Spleen (tissue), 11 donors: ENCODE measurements around the gene MUC2. TPM values are rescaled to one million over a fixed set of nuclear protein-coding genes. Genes with fewer than 3 reads are reported as not detected.

Source experiments
- DNase-seq: peaks from one replicate; pipeline ENCODE4 v3.0.0-alpha.2; 2020
- H3K27ac ChIP-seq, 8 donors: fragments of 200-600 bp; sonication (generic) in 7 of 8; 1 replicate in 4 of 8; 2 replicates in 4 of 8; pipeline versions ENCODE4 v1.5.0 to v1.8.0; 2016 to 2021; ENCODE audit warnings: inconsistent platforms in 4 of 8, mild to moderate bottlenecking in 4 of 8, moderate library complexity in 1 of 8
- H3K27me3 ChIP-seq, 7 donors: fragments of 200-600 bp; sonication (generic) in 6 of 7; replicated peaks in 1 of 7; 1 replicate in 4 of 7; 2 replicates in 3 of 7; pipeline versions ENCODE4 v1.5.0 to v1.8.0; 2016 to 2021; ENCODE audit warnings: inconsistent platforms in 3 of 7, mild to moderate bottlenecking in 1 of 7
- H3K36me3 ChIP-seq, 6 donors: fragments of 200-600 bp; sonication (generic) in 5 of 6; 1 replicate in 4 of 6; 2 replicates in 2 of 6; pipeline versions ENCODE4 v1.5.0 to v1.8.0; 2016 to 2021; ENCODE audit warnings: inconsistent platforms in 2 of 6
- H3K4me1 ChIP-seq, 6 donors: fragments of 200-600 bp; sonication (generic) in 5 of 6; 1 replicate in 3 of 6; 2 replicates in 3 of 6; pipeline versions ENCODE4 v1.5.0 to v1.8.0; 2016 to 2021; ENCODE audit warnings: inconsistent platforms in 3 of 6
- H3K4me3 ChIP-seq, 8 donors: fragments of 200-600 bp; sonication (generic) in 7 of 8; 1 replicate in 4 of 8; 2 replicates in 4 of 8; pipeline versions ENCODE4 v1.5.0 to v1.8.0; 2016 to 2021; ENCODE audit warnings: inconsistent platforms in 4 of 8, mild to moderate bottlenecking in 4 of 8, moderate library complexity in 2 of 8
- H3K9me3 ChIP-seq, 8 donors: fragments of 200-600 bp; sonication (generic) in 7 of 8; 1 replicate in 4 of 8; 2 replicates in 4 of 8; pipeline versions ENCODE4 v1.5.0 to v1.8.0; 2016 to 2021; ENCODE audit warnings: inconsistent platforms in 4 of 8
- CTCF ChIP-seq, 11 experiments: fragments of 200-600 bp in 7 of 11; fragments of 450-650 bp in 4 of 11; sonication (generic) in 4 of 11; IDR thresholded peaks in 8 of 11; conservative IDR thresholded peaks in 3 of 11; 1 replicate in 7 of 11; 2 replicates in 4 of 11; pipeline versions ENCODE4 v1.4.0 to v1.8.0; 2016 to 2021; ENCODE audit warnings: antibody characterized with exemption in 11 of 11, inconsistent platforms in 4 of 11, mild to moderate bottlenecking in 1 of 11
- POLR2A ChIP-seq, 3 donors: fragments of 450-650 bp; IDR thresholded peaks; one replicate each; pipeline ENCODE4 v1.5.1; 2017; ENCODE audit warnings: antibody characterized with exemption in 3 of 3, mild to moderate bottlenecking in 1 of 3
- POLR2AphosphoS5 ChIP-seq, 3 donors: sonication (generic); formaldehyde crosslinking; IDR thresholded peaks; one replicate each; pipeline ENCODE4 v1.5.1; 2017; ENCODE audit warnings: antibody characterized with exemption in 3 of 3
- WGBS, 5 donors: extraction: QIAGEN DNeasy Blood & Tissue Kit in 3 of 5; methylation state at CpG; one replicate each; pipeline versions ENCODE4 v1.1.5 to v1.1.7; 2013 to 2018; 5-methylcytosine and 5-hydroxymethylcytosine counted together
- intact Hi-C: fragments of 100-400 bp; cut with DNase I; formaldehyde crosslinking; loops from one replicate; pipeline ENCODE4 v1.15.0; 2023; ENCODE audit warnings: low total_unique reads
- polyA plus RNA-seq, 3 donors: library from polyadenylated mRNA; stranded (reverse); fragments of 200-250 nt; gene quantifications; one replicate each; pipeline ENCODE4 v1.2.1, GENCODE V29; 2013
- total RNA-seq, 7 donors: library from RNA; depleted of rRNA in 3 of 7; stranded (reverse); fragments of >200 nt in 3 of 7; fragmentation: NEBNext Ultra II Directional in 4 of 7; extraction: Animal tissue kit (Norgen Biotek cat#: 25700) in 4 of 7; gene quantifications; one replicate each; pipeline versions ENCODE4 v1.1.0 to v1.2.1, GENCODE V29; 2016 to 2021
- donor health status: healthy with polysubstance abuse.
- donor health status: DM: no; HTN: no; CAD: no; lungs with moderate emphysema.
- donor health status: DM: no; HTN: no; CAD: no.
- donor health status: Bipolar disorder and iron deficiency.
- donor health status: healthy.
- donor health status: DM: no; HTN: no; CAD: no.
- donor health status: DM: yes; HTN: yes; CAD: no.

Gene MUC2
- total and polyA plus RNA-seq, 10 donors, result 0.03 to 0.06 (median 0.03) TPM; not detected in 7

DNA sequence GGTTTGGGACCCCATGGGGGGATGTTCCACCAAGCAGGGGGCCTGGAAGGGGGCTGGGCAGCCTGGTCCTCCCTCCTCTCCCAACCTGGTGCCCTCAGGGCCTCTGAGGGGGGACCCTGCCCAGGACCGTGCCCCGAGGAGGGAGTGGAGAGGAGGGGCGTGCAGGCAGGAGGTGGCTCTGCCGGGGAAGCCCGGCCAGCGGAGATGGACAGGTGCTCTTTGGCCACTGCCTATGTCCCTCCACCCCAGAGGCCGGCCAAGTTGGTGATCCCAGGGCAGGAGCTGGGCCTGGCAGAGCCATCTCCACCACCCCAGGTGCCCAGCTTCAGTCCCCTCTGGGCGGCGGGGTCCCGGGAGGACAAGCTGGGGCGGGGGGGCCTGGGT is 2.4 kb downstream of the MUC2 start:
- Histone ChIP-seq H3K9me3 (no peaks in the 10 kb centered on the region), H3K4me1 (peaks cover 4 to 34% (median 19%) of the 10 kb centered on the region in 6 donors), H3K27ac (no peak overlapping the region), H3K27me3 (peaks cover 0 to 15% (median 0%) of the 10 kb centered on the region in 7 donors), H3K4me3 (no peak overlapping the region), H3K36me3 (no peaks in the 10 kb centered on the region)
- intact Hi-C loops, result no loop called here
- 80 to 91% (median 90%) methylated on average over 3 to 11 of the region's 11 CpGs for WGBS, 5 donors
- no peak for TF ChIP-seq POLR2A (IDR thresholded peaks at IDR 0.05)
- TF ChIP-seq POLR2AphosphoS5 (IDR thresholded peaks at IDR 0.05), result no peak
- TF ChIP-seq CTCF (IDR thresholded peaks at IDR 0.05 in 8 of 11, conservative IDR thresholded peaks at IDR 0.05 in 3 of 11), result no peak
- DNase-seq, result peak; percentile 59

GRCh38 chr11:1077417-1078119 is 2.9 kb downstream of the MUC2 start:
- Histone ChIP-seq H3K36me3 (no peaks in the 10 kb centered on the region), H3K4me1 (peaks cover 4 to 29% (median 16%) of the 10 kb centered on the region in 6 donors), H3K4me3 (no peak overlapping the region), H3K9me3 (no peaks in the 10 kb centered on the region), H3K27me3 (peaks cover 0 to 12% (median 0%) of the 10 kb centered on the region in 7 donors), H3K27ac (no peak overlapping the region)
- DNase-seq, result peak; percentile 64
- intact Hi-C loops, result no loop called here
- 67 to 83% (median 76%) methylated on average over 20 to 33 of the region's 33 CpGs for WGBS, 5 donors
- TF ChIP-seq POLR2AphosphoS5 (IDR thresholded peaks at IDR 0.05) (no peak), CTCF (IDR thresholded peaks at IDR 0.05 in 8 of 11, conservative IDR thresholded peaks at IDR 0.05 in 3 of 11) (no peak), POLR2A (IDR thresholded peaks at IDR 0.05) (no peak)

DNA sequence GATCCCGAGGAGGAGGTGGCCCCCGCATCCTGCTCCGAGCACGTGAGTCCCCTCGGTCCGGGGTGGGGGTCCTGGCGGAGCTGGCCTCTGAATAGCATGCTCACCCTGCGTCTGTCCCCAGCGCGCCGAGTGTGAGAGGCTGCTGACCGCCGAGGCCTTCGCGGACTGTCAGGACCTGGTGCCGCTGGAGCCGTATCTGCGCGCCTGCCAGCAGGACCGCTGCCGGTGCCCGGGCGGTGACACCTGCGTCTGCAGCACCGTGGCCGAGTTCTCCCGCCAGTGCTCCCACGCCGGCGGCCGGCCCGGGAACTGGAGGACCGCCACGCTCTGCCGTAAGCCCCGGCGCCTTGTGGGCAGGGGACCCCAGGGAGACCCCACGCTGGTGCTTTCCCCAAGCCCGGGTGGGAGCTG is 3.5 kb downstream of the MUC2 start:
- DNase-seq, result peak; percentile 66
- Histone ChIP-seq H3K27me3 (peaks cover 0 to 12% (median 0%) of the 10 kb centered on the region in 7 donors), H3K4me3 (no peak overlapping the region), H3K36me3 (no peaks in the 10 kb centered on the region), H3K27ac (no peak overlapping the region), H3K4me1 (peaks cover 0 to 22% (median 9%) of the 10 kb centered on the region in 6 donors), H3K9me3 (no peaks in the 10 kb centered on the region)
- no peak for TF ChIP-seq POLR2A (IDR thresholded peaks at IDR 0.05)
- TF ChIP-seq CTCF (IDR thresholded peaks at IDR 0.05 in 8 of 11, conservative IDR thresholded peaks at IDR 0.05 in 3 of 11), result no peak
- TF ChIP-seq POLR2AphosphoS5 (IDR thresholded peaks at IDR 0.05), result no peak
- WGBS, 5 donors, result 58 to 93% (median 89%) methylated on average over 3 to 39 of the region's 39 CpGs; no CpG with 5 or more reads in 1 of the 5 donors
- intact Hi-C loops, result no loop called here

DNA sequence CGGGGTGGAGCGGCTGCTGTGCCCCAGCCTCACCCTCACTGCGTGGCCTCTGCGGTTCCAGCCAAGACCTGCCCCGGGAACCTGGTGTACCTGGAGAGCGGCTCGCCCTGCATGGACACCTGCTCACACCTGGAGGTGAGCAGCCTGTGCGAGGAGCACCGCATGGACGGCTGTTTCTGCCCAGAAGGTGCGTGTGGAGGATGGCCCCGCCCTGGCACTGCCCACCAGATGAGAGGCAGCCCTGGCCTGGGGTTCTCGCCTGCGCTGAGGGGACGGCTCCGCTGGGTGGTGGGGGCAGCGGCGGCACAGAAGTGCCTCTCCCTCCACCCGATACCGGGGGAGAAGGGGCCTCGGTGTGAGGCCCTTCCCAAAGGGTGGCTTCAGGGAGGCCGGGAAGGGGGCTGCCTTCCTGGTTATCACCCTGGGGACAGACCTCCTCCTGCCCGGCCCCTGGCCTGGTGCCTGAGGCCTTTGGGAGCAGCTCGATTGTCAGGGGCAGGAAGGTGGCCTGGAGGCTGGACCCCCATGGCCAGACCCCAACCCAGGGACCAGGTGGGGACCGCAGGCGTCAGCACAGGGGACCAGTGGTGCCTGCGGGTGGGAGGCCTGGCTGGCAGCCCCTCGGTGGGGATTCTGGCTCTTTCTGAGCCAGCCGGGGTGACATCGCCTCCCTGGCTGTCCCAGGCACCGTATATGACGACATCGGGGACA is 7.1 kb downstream of the MUC2 start:
- TF ChIP-seq POLR2A (IDR thresholded peaks at IDR 0.05), result no peak
- TF ChIP-seq CTCF (IDR thresholded peaks at IDR 0.05 in 8 of 11, conservative IDR thresholded peaks at IDR 0.05 in 3 of 11), result no peak
- TF ChIP-seq POLR2AphosphoS5 (IDR thresholded peaks at IDR 0.05), result no peak
- Histone ChIP-seq H3K27ac (no peak overlapping the region), H3K4me1 (peaks cover 0 to 8% (median 0%) of the 10 kb centered on the region in 6 donors), H3K4me3 (no peak overlapping the region), H3K9me3 (no peaks in the 10 kb centered on the region), H3K27me3 (peaks cover 0 to 34% (median 0%) of the 10 kb centered on the region in 7 donors), H3K36me3 (no peaks in the 10 kb centered on the region)
- peak; percentile 62 for DNase-seq
- intact Hi-C loops, result no loop called here
- WGBS, 5 donors, result 85 to 90% (median 88%) methylated on average over 12 to 33 of the region's 33 CpGs
